HG03025 (cell line): ENCODE measurements around the gene EPHB6.

ENCODE experiments used
- ATAC-seq: cut with Tn5 transposase; IDR thresholded peaks from one replicate; pipeline ENCODE4 v1.9.1; 2021; ENCODE audit warnings: mild to moderate bottlenecking, moderate library complexity; ENCODE audit not compliant: unreplicated experiment, low FRiP score

EPHB6 gene

DNA sequence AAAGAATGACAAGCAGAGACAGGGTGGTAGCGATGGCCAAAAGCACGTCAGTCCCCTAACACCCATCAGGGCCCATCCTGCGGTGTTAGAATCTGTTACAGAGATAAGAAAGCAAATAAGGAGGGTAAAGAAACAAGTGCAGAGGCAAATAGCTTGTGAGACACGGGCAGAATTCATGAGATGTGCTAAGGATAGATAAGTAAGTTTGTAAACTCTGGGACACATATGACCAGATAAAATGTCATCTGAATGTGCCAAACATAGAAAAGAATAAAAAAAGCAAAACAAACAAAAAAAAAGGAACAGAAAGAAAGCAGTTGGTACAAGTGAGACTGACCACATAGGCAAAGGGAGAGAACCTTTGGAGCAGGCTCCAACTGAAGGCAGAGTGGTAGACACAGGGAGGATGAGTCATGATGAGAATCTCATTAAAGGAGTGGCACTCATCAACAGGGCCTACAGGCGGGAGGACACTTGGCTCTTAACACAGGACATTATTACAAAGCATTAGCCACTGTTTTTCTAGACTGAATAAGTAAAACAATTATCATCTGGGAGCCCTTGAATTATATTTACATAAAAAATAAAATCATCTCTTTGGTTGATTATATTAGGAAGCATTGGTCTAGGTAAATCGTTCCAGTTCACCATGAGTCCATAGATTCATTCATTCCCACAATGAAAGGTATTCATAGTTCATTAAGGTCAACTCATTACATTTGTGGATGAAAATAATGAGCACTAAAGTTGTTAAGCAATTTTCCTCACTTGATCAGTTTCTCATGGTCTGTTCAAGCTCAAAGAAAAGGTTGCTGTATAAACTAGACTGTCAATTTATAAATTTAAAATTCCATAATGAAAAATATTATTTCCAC lies 21.5 kb upstream of the EPHB6 start:
- ATAC-seq: no peak

DNA sequence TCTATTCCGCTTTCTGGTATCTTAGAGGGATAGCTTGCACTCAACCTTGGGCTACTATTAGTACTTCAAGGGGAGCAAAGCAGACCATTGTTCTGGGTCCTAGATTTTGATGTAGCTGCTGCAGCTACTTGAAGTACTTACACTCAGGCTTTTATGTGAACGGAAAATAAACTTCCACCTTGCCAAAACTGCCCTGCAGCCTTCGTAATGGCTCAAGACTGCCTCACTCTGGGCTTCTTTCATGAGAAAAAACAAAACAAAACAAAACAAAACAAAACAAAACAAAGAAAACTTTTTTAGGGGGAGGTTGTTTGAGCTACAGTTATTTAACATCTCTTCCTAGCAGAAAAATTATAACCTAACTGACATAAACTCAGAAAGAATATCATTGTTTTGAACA lies 19.4 kb upstream of the EPHB6 start:
- no peak for ATAC-seq

DNA sequence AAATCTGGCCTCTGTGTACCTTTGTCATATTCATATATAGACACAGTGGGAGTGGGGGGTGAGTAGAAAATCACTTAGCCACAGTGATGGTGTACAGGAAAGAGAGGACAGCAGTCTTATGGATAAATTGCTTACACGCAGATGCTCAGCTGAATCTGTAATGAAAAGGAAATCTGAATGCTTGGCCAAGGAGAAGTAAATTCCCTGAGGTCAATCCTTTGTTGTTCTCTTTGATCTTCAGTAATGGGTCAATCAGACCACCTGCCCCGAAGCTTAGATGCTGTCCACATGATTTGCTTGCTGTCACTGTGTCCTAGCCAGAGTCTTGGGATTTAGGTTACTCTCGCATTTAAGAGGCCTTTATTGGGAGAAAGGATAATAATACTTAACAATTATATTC lies 18.4 kb upstream of the EPHB6 start:
- no peak for ATAC-seq

DNA sequence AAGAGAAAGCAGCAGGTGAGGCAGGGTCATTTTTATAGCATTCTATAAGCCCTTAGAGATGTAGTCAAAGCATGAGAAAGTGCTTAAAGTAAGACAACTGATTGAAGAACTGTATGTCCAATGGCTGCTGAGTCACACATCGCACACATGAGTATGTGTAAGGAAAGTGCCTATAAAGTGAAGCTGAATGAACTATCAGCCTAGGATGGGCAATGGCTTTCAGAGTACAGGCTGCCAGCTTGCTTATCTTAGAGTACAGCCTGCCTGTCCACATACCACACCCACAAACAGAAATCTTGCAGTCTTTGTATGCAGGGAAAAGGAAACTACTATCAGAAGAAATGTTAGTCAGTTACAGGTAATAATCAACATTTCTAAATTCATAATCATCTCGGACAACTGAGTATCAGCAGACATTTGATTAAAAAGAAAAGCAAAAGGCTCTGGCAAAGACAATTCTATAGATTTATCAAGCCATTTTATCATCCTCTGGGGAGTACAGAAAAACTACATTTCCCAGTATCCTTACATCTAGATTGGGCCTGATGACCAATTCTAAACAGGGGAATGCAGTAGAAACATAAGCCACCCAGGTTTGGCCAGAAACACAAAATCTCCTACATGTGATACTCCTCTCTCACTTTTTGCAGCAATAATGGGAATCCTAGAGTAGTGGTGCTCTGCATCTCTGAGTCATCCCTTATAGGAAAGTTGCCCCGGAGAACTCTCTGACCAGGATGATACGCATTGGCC lies 16.2 kb upstream of the EPHB6 start:
- ATAC-seq: no peak

DNA sequence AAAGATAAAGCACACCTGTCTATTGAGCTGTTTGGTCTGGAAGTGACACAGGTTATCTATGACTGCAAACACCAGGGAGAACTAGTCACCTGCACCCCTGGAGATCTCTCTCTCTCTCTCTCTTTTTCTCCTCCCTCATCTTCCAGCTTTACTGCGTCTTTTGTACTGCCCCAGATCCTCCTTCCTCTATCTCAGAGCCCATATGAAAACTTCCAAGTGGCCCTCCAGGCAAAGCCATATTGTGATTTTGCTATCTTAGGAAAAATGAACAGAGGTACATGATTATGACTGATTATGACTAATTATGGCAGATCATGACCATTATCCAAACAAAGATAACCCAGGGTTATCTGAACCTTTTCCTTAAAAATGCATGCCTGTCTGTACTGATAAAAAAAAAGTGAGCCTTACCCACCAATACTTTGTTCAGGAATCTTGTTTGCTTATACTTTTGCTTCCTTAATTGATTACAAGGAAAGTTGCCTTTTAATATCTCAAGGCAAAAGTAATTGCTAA lies 12.6 kb upstream of the EPHB6 start:
- no peak for ATAC-seq

DNA sequence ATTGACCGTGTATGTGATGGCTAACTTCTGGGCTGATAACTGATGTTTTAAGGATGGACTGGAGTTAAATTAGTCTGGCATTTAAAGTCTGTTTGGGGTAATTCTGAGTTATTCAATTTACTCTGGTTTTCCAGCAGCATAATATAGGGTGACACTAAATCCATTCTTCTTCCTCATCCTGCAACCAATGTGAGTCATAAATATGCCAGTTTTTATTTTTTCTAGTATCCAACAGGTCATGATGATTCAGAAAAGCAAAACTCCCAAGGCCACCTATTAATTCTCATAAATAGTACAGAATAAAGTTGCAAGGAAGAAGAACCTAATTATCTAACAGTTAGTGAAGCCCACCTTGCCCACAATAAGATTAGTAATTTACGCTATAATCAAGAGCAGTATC lies 7.5 kb upstream of the EPHB6 start:
- no peak for ATAC-seq

DNA sequence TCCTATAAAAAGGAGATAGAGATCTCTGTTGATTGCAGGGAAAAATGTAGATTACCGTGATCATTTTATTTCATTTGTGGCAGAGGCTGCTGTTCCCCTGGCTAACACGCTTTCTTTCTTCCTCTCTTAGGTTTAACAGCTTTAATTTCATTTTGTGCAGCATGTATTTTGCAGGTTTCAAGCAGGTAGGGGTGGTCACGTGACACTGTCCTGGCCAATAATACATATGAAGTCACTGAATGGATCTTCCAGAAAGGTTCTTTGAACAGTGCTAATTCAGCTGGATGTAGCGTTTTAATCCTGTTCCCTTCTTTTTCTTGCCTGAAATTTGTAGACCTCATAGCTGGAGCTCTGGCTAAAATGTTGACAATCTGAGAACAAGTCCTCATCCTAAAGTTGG lies 3.6 kb upstream of the EPHB6 start:
- ATAC-seq: no peak

DNA sequence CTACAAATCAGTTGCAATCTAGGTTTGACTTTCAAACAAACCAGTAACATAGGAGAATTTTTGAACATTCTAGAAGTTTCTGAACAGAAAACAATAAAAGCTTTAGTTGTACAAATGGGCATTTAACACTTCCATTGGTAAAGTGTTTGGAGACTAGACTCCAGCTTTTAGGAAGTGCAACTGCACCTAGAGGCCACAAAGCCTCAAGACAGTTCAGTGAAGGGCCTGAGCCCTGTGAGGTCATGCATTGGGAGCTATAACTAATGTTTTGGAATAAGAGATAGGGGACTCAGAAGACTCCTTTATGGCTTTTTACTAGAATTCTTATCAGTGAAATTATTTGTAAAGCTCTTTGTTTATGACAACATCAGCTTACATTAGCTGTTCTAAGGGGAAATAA lies 3.0 kb upstream of the EPHB6 start:
- no peak for ATAC-seq

DNA sequence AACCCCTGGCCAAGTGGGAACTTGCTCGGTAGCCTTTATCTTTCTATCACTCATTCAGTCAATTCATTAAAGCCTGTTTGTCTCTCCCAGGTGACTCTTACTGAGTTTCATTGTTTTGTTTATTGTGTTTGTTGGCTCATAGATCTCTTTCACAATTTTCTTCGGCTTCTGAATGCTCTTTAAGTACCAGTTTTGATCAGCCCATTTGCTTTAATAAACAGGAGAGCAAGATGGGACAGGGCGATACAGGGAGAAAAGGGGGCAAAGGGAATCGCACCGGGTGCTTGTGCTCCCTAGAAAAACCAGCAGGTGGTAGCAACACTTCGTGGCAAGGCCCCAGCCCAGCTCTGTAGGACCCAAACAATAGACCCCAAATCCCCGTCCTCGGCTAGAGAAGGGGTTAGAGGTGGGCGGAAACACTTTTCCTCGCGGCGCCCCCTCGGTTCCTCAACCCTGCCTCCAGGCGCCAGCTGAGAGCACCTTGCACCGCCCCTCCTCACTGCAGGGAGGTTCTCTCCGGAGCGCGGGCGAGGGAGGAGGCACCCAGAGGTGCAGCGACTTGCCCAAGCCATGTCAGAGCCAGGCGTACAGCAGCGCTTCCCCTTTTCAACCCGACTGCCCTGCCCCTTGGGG lies 1.0 kb upstream of the EPHB6 start:
- peak; percentile 87 for ATAC-seq

DNA sequence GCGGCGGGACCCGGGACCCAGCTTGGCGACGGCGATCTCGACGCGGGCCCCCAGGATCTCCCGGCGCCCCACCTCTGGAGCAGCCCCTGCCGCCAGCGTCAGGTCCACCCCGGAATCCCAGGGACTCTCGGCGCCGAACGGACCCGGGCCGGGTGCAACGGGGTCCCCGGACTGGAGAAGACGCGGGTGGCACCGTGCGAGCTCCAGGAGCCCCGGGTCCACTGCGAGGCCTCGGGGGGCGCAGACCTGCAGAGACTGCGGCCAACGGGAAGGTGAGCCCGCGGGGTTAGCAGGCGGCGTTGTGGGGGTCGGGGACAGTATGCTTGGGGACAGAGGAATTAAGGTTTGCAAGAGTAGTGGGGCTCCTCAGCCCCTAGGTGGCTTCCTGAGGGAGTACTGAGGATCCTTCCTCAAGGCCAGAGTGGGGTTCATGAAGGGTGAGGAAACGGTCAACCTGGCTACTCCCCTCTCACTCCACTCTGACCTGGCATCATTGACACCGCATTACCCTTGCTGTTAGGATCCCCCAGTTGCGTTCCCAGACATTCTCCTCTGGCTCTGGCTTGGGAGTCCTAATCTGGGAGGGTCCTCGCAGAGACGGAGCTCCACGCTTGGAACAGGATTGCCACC lies 353 bp downstream of the EPHB6 start:
- peak; percentile 5 for ATAC-seq

DNA sequence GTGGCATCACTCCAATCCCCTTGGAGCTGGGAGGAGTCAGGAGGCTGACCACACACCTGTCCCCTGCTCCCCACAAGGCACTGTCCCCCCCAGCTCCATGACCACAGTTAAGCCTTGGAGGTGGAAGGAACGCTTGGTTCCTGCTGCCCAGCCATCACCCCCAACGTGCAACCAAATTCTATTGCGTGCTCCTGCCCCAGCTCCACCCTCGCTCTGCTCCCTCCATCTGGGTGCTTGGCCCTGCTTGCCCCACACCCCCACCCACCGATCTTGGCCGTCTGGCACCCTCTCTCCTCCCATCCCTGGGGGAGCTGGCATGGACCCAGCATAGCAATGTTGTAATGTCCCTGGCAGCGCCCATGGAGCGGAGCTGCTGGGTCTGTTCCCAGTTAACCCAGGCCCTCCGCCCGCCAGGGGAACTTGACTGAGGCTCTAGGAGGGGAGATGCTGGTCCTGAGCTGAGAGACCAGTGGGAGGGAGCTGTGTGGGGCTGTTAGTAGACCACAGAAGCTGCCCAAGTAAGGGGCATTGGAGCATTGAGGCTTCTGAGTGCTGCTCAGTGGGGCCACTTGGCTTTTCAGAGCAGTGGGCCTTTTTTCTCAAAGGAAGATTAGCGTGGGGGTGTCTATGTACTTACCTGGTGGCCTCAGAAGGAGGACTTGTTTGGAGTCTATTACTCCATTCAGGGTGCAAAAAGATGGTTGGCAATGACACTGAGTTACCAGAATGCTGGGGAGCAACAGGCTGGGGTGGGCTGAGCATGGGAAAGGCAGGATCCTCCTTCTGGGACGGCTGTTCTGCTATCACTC lies 1.1 kb downstream of the EPHB6 start:
- ATAC-seq: no peak

DNA sequence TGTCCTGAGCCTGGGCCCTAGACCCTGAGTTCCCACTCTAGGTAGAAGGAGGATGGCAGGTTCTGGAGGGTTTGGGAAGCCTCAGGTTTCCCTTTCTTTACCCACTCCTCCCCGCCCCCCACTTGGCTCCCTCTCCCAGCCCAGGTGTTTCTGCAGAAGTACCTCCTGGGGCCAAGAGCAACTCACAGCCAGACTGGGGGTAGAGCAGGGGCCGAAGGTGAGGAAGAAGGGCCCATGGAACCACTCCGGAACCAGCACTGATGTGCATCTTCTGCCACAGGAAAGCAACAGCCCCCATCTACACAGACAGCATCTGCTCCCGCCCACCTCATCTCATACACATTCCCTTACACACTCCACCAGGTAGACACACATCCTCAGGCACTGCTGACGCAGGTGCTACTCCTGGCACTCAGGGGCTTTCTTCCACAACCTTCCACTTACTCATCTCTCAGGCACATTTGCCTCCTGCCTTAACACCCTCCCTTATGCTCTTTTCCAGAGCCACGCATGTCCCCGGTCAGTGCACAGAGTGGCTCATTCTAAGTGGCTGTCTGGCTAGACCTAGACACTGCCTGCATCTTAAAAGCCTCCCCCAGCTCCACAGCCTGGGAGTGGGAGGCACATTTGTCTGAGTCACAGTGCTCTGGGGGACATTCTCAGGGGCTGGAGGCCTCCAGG lies 1.8 kb downstream of the EPHB6 start:
- ATAC-seq: no peak

DNA sequence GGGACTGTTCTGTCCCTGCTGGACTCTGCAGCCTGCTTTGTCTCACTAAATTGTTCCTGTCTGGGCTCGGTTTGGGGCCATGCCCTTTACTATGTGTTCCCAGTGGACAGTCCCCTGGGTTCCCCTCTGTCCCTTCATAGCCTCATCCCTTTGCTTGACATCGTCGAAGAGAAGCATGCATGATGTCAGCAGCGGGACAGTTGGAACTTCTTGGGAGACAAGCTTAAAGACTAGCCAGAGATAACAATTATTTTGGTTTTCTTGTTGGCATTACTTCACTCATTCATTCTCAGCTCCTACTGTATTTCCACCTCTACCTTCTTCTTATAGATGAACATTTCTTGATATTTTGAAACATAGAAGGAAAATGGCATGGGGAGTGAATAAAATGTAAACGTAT lies 2.7 kb downstream of the EPHB6 start:
- no peak for ATAC-seq

DNA sequence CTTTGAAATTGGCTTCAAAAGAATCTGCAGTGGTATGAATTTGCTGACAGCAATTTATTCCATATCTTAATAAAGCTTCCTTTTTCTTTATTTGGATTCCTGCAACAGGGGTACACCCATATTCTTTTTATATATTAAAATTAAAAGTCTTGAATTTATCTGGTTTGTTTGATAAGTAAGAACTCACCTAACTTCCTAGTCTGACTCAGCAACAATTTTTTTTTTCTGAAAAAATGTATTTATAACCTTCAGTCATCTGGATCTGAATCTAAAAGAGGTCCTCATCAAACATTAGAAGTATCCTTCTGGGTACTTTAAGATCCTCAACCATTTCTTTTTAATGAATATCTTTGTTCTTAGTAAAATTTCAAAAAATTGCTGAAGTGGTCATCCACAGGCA lies 4.5 kb downstream of the EPHB6 start:
- no peak for ATAC-seq

DNA sequence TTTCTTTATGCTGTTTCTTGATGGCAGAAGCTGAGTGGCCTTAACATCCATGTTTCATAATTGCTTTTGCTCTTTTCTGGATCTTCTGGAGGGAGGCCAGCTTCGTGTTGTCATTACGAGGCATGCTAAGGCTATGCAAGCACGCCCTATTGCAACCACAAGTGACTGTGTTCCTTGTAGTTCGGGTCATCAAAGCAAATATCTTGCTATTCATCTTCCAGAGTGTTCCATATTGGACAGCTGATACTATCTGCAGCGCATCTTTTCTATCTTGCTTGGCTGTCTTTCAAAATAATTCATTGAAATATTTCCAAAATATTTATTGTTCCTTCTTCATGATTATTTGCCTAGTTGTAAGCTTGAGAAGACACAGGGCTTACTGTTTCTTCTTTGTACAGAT lies 5.0 kb downstream of the EPHB6 start:
- no peak for ATAC-seq

DNA sequence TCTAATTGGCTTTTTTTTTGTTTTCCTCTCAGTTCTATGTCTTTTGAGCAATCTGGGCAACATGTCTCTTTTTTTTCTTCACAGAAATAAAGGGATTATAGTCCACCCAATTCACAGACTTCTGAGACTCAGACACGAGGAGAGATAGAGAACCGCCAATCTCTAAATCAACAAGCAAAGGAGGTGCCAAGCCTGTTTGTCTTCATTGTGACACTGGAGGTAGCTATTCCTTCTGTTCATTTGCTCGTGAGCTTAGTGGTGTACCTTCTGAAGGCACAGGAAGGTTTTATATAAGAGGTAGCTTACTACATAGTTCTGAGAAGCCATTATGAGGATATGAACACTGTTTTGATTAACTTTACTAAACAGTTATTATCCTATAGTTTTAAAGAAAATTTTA lies 6.1 kb downstream of the EPHB6 start:
- ATAC-seq: no peak

DNA sequence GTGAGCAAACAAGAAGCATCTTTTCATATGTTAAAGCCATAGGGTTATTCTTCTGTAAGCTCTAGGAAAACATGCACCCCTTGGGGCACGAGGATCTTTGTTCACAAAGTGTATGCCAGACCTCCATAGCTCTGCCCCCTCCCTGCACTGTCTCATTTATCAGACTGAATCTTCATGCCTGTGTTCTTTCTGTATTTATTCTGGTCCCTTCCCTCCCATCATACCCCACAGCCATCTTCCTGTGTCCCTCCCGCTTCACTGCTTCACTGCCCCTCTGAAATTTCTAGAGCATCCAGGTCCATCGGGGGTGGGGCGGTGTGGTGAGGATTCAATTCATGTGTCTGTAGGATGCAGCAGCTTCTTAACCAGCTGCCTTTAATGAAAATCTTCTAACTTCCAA lies 7.5 kb downstream of the EPHB6 start:
- no peak for ATAC-seq

DNA sequence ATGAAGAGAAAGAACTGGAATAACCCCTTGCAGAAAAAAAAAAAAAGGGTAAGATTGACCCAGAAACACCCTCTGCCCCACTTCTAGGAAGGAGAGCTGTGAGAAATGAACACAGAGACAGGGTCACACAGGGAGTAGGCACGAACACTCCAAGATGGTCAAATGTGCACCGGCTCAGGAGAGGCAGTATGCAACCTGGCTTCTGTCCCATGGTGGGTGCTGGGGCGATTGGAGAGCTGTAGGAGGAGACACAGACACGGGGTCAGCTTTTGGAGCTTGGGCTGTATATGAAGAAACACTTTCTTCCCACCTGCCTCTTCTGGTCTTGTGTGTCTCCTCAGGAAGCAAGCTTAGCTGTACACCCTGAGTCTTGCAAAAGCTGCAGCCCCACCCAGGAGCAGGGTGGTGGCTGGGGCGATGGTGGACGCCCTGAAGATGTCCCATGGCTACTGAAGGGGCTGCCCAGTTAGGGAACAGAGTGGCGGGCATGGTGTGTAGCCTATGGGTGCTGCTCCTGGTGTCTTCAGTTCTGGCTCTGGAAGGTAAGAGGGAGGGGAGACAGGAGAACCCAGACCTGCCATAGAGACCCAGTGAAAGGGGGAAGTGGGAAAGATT lies 8.0 kb downstream of the EPHB6 start:
- ATAC-seq: no peak
